ENCODE results near the gene EEF1A2. TPM values are rescaled to one million over a fixed set of nuclear protein-coding genes. Genes with fewer than 3 reads are reported as not detected.

EEF1A2 gene
- total RNA-seq, 2 donors from 2014 or later: 21.0 to 23.1 TPM

DNA sequence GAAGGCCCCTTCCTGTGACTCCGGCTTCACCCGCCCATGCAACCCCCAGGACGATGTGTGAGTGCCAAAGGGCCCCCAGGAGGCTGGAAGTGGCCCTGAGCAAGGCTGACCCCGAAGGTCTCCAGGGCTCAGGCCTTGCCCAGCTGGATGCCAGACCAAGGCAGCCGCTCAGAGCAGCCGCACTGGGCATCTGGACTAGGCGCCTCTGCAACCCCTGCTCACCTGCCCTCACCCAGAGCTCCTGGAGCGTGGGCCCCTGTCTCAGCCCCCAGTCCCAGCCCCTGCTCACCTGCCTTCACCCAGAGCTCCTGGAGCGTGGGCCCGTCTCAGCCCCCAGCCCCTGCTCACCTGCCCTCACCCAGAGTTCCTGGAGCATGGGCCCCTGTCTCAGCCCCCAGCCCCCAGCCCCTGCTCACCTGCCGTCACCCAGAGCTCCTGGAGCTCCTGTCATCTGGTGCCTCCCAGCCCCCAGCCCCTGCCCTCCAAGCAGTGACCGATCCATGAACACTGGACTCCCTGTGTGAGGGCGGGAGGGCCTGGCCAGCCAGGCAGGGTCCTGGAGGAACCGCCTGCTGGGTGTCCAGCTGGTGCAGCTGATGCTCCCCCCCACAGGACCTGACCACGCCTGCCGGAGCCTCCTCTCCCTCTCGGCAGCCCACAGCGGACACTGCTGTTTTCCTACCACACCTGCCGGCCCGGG lies 47.5 kb upstream of the EEF1A2 start:
- Histone ChIP-seq H3K9me3 (no peaks in the 10 kb centered on the region), H3K27me3 (peaks cover 0 to 4% of the 10 kb centered on the region in 2 donors), H3K27ac (no peak overlapping the region), H3K4me3 (no peak overlapping the region), H3K36me3 (replicated peaks in 1 of 2; ENCODE audit: insufficient read depth in 1 of 2, low read depth in 2 of 2) (no peaks in the 10 kb centered on the region), H3K4me1 (no peaks in the 10 kb centered on the region)
- intact Hi-C loops (cut with DNase I): loop anchor here (10.0 kb wide), 1 partner anchor 418 kb away; the partner anchor contains the start of gene ZNF512B
- WGBS, 2 donors: 70 to 78% methylated on average over 13 to 19 of the region's 20 CpGs
- no peak for DNase-seq
- no peak for ATAC-seq
- no peak for TF ChIP-seq POLR2A (IDR thresholded peaks at IDR 0.05)
- TF ChIP-seq, protein P1, sequence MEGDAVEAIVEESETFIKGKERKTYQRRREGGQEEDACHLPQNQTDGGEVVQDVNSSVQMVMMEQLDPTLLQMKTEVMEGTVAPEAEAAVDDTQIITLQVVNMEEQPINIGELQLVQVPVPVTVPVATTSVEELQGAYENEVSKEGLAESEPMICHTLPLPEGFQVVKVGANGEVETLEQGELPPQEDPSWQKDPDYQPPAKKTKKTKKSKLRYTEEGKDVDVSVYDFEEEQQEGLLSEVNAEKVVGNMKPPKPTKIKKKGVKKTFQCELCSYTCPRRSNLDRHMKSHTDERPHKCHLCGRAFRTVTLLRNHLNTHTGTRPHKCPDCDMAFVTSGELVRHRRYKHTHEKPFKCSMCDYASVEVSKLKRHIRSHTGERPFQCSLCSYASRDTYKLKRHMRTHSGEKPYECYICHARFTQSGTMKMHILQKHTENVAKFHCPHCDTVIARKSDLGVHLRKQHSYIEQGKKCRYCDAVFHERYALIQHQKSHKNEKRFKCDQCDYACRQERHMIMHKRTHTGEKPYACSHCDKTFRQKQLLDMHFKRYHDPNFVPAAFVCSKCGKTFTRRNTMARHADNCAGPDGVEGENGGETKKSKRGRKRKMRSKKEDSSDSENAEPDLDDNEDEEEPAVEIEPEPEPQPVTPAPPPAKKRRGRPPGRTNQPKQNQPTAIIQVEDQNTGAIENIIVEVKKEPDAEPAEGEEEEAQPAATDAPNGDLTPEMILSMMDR (IDR thresholded peaks at IDR 0.05): no peak

DNA sequence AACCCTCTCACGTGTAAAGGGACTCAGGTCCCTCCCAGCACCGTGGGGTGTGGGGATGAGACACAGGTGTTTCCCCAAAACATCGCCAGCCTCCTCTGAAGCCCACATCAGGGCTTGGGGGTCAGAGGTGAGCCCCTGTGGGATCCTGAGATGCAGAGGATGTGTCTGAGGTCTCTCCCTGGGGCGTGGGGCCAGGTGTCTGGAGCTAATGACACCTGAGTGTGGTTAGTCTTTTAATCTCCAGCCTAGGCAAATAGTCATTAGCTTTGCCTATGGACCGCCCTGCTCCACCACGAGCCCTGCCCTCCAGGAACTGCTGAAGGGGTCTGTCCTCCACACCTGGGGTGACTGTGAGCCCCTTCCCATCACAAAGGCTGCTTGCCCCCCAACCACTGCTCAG lies 46.9 kb upstream of the EEF1A2 start:
- DNase-seq: no peak
- WGBS, 2 donors: 42 to 54% methylated on average over 6 of the region's 6 CpGs
- Histone ChIP-seq H3K36me3 (replicated peaks in 1 of 2; ENCODE audit: insufficient read depth in 1 of 2, low read depth in 2 of 2) (no peaks in the 10 kb centered on the region), H3K4me1 (no peaks in the 10 kb centered on the region), H3K4me3 (no peak overlapping the region), H3K9me3 (no peaks in the 10 kb centered on the region), H3K27me3 (peaks cover 0 to 4% of the 10 kb centered on the region in 2 donors), H3K27ac (no peak overlapping the region)
- TF ChIP-seq POLR2A (IDR thresholded peaks at IDR 0.05): no peak
- TF ChIP-seq, protein P1 (IDR thresholded peaks at IDR 0.05): no peak
- intact Hi-C loops (cut with DNase I): loop anchor here (10.0 kb wide), 1 partner anchor 419 kb away; the partner anchor contains the start of gene ZNF512B
- ATAC-seq: no peak

DNA sequence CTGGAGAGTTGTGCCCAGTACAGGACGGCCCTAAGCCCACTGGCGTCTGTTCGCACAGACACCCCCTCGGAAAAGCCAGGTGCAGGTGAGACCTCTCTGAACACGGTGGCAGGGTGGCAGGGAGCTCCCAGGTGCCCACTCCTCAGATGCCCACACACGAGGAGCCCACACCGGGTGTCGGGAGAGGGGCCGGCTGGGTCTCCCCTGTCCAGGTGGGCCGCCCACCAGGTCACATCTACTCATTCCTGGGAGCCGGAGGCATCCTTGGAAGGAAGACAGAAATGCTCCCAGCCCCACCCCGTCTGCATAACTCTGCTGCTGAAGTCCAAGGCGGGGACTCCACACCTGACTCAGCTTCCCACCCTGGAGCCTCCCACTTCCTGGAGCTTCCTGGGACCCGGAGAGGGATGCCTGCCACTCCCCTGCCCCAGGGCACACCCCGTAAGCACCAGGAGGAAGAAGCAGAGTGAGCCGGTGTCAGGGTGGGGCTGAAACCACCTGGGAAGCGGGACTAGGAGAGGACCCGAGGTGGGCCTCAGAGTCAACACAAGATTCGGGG lies 46.2 kb upstream of the EEF1A2 start:
- H3K9me3 ChIP-seq: no peaks in the 10 kb centered on the region
- H3K27ac ChIP-seq: no peak overlapping the region
- H3K27me3 ChIP-seq: peaks cover 0 to 4% of the 10 kb centered on the region in 2 donors
- TF ChIP-seq, protein P1 (IDR thresholded peaks at IDR 0.05): no peak
- no peak for TF ChIP-seq POLR2A (IDR thresholded peaks at IDR 0.05)
- no peaks in the 10 kb centered on the region for H3K4me1 ChIP-seq
- WGBS, 2 donors: 60 to 65% methylated on average over 6 to 18 of the region's 19 CpGs
- no peaks in the 10 kb centered on the region for H3K36me3 ChIP-seq (replicated peaks in 1 of 2; ENCODE audit: insufficient read depth in 1 of 2, low read depth in 2 of 2)
- intact Hi-C loops (cut with DNase I): loop anchor here (10.0 kb wide), 1 partner anchor 420 kb away; the partner anchor contains the start of gene ZNF512B
- ATAC-seq: no peak
- no peak for DNase-seq
- no peak overlapping the region for H3K4me3 ChIP-seq

DNA sequence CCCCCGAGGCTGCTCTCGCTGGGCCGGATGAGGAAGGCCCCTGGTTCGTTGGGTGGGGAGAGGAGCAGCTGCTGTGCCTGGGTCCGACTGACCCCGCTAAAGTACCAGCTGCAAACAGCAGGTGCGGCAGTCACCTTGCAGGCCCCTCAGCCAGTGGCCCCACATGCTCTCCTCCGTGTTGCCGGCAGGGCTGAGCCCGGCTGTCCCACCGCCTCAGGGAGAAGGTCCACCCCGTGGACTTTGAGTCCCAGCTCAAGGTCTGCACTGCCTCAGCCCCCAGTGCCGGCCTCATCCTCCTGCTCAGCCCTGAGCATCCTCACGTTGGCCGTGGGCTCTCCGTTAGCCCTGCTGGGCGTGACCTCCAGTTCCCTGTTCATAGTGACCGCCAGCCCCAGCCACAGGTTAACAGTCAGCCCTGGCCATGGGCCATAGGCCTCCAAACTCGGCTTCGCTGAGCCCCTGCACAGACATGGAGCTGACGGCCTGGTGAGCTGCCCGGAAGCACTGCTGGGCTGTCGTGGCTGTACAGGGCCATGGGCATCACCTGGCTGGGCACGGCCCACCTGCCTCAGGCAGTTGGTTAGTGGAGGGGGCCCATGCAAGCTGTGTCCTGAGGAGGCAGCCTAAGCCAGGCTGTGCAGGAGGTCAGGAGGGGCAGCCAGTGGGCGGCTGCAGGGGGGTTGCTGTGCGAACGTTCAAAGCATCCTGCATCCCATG lies 45.5 kb upstream of the EEF1A2 start:
- no peaks in the 10 kb centered on the region for H3K4me1 ChIP-seq
- DNase-seq: no peak
- ATAC-seq: no peak
- peaks cover 0 to 4% of the 10 kb centered on the region in 2 donors for H3K27me3 ChIP-seq
- no peak for TF ChIP-seq POLR2A (IDR thresholded peaks at IDR 0.05)
- TF ChIP-seq, protein P1 (IDR thresholded peaks at IDR 0.05): no peak
- 73 to 83% methylated on average over 3 to 26 of the region's 27 CpGs for WGBS, 2 donors
- H3K4me3 ChIP-seq: no peak overlapping the region
- no peaks in the 10 kb centered on the region for H3K36me3 ChIP-seq (replicated peaks in 1 of 2; ENCODE audit: insufficient read depth in 1 of 2, low read depth in 2 of 2)
- intact Hi-C loops (cut with DNase I): loop anchor here (10.0 kb wide), 1 partner anchor 420 kb away; the partner anchor contains the start of gene ZNF512B
- H3K27ac ChIP-seq: no peak overlapping the region
- H3K9me3 ChIP-seq: no peaks in the 10 kb centered on the region
